HG03460 (cell line): ENCODE results near the gene MIB1.

Source experiments
- ATAC-seq: cut with Tn5 transposase; IDR thresholded peaks from one replicate; pipeline ENCODE4 v1.9.1; 2021; ENCODE audit not compliant: unreplicated experiment

MIB1 gene

GRCh38 chr18:21809725-21810124 lies 69.1 kb downstream of the MIB1 start:
- no peak for ATAC-seq

- no peak for ATAC-seq
These were observed 74.5 kb downstream of the MIB1 start for GRCh38 chr18:21815101-21815500.

GRCh38 chr18:21820033-21820810 lies 79.6 kb downstream of the MIB1 start:
- ATAC-seq: no peak

- no peak for ATAC-seq
These were observed 80.2 kb downstream of the MIB1 start for GRCh38 chr18:21820811-21821143.

GRCh38 chr18:21823848-21824247 lies 83.3 kb downstream of the MIB1 start:
- no peak for ATAC-seq

GRCh38 chr18:21826196-21826595 lies 85.6 kb downstream of the MIB1 start:
- no peak for ATAC-seq

GRCh38 chr18:21826641-21827302 lies 86.2 kb downstream of the MIB1 start:
- no peak for ATAC-seq

GRCh38 chr18:21830532-21830931 lies 89.9 kb downstream of the MIB1 start:
- no peak for ATAC-seq

- no peak for ATAC-seq
These were observed 90.8 kb downstream of the MIB1 start for GRCh38 chr18:21831413-21831831.

- ATAC-seq: no peak
These were observed 93.2 kb downstream of the MIB1 start for GRCh38 chr18:21833604-21834298.

- ATAC-seq: no peak
These were observed 93.7 kb downstream of the MIB1 start for GRCh38 chr18:21834299-21834660.

- no peak for ATAC-seq
These were observed 101.0 kb downstream of the MIB1 start for GRCh38 chr18:21841570-21841969.

GRCh38 chr18:21843341-21843740 lies 102.7 kb downstream of the MIB1 start:
- no peak for ATAC-seq

- no peak for ATAC-seq
These were observed 110.9 kb downstream of the MIB1 start for GRCh38 chr18:21851327-21851961.

GRCh38 chr18:21853016-21853415 lies 112.4 kb downstream of the MIB1 start:
- ATAC-seq: peak; percentile 95

GRCh38 chr18:21853775-21854552 lies 113.4 kb downstream of the MIB1 start:
- no peak for ATAC-seq

GRCh38 chr18:21855432-21855831 lies 114.8 kb downstream of the MIB1 start:
- ATAC-seq: no peak

- no peak for ATAC-seq
These were observed 117.3 kb downstream of the MIB1 start for GRCh38 chr18:21857871-21858270.

- ATAC-seq: no peak
These were observed 118.0 kb downstream of the MIB1 start for GRCh38 chr18:21858544-21858943.

- no peak for ATAC-seq
These were observed 123.8 kb downstream of the MIB1 start for GRCh38 chr18:21864386-21864785.

- no peak for ATAC-seq
These were observed 124.5 kb downstream of the MIB1 start for GRCh38 chr18:21865043-21865442.
